GM19468 (cell line): ENCODE data around the gene DQX1.
"Not testable (repeated sequence)": the region's sequence is repeated elsewhere in the genome, so short reads cannot be mapped to it uniquely, and the experiment has no call there.

Source experiments
- ATAC-seq: cut with Tn5 transposase; IDR thresholded peaks from one replicate; pipeline ENCODE4 v1.9.1; 2021; ENCODE audit warnings: mild to moderate bottlenecking, moderate library complexity, moderate number of reproducible peaks; ENCODE audit not compliant: unreplicated experiment; ENCODE audit errors: extremely low read depth

Gene DQX1

DNA sequence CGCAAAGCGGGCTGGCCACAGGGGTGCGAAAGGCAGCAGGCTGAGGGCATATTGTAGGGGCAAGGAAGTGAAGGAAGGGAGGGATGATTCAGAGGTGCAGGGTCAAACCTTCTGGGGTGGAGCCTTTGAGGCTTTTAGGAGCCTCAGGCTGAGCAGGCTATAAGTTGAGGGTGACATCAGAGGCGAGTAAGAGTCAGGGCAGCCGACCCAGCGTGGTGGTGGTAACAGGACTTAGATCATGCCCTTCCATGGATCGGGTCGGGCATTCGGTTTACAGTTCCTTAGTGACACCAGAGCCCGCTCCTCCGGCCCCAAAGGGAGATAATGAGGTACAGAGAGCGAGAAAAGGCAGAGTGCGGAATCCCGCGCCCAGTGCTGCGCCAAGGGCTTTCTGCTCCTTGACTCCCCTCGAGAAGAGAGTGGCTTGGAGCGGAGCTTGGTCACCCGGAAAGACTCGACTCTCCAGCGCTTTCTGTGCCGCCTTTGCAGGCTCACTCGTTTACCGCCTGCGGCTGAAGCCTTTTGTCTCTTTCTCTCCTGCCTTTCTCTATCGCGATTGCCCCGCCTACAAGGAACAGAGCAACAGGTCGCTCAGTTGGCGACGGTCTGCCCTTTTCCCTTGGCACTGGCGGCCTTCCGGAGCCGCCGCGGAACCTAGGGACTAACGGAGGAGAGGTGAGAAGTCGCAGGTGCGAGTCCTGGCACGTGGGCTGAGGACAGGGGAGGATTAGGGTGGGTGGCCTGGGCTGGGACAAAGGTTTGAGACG is 27.3 kb downstream of the DQX1 start:
- ATAC-seq: no peak

DNA sequence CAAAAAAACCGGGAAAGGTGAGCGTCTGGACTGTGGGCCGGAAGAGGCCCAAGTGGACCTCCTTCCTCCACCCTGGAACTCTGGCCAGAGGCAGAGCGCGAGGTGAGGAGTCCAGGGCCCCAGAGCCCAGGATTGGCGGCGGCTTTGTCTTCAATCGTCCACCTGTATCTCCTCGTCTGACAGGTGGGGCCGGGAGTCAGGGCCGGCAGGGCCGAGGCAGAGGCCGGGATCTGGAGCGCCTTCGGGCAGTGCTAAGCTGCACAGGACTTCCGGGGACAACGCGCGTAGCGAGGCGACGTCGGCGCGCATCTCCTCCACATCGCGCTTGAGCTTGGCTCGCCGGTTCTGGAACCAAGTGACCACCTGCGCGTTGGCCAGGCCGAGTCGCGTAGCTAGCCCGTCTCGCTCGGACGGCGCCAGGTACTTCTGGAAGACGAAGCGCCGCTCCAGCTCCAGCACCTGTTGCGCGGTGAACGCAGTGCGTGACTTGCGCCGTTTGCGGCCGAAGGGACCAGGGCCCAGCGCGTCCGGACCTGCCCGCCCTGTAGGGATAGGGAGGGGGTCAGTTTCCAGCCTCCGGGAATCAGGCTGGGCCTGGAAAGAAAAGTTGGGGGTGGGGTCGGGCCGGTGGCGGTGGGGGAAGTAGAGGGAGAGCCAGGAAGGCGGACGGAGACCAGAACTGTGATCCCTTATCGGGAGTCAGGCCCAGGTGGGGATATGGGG is 28.1 kb downstream of the DQX1 start:
- no peak for ATAC-seq

DNA sequence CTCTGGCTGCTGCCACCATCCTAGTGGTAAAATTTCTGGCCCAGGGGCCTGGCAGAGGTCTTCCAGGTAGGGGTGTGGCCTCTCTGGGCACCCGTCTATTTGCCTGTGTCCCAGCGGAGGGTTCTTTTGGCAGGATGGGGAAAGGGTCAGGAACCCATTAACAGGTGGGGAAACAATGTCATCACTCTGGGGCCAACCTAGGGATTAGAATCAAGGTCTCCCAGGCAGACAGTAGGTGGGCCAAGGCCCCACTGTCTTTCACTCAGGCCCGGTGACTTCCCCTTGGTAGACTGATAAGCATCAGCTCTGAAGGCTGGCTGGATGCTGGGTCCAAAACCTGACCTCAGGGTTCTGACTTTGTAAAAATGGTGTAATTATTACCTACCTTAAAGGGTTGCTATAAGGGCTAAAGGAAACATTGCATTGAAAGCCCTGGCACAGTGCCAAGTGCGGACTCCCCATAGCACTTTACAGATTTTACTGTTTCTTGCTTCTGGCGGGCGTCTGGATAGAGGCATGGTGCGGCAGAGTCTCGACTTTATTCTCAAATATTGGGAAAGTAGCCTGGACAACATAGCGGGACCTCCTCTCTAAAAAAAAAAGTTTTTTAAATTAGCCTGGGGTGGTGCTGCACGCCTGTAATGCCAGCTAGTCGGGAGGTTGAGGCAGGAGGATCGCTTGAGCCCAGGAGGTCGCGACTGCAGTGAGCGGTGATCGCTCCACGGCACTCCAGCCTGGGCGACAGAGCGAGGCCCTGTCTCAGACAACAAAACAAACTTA is 28.8 kb downstream of the DQX1 start:
- ATAC-seq: no peak

DNA sequence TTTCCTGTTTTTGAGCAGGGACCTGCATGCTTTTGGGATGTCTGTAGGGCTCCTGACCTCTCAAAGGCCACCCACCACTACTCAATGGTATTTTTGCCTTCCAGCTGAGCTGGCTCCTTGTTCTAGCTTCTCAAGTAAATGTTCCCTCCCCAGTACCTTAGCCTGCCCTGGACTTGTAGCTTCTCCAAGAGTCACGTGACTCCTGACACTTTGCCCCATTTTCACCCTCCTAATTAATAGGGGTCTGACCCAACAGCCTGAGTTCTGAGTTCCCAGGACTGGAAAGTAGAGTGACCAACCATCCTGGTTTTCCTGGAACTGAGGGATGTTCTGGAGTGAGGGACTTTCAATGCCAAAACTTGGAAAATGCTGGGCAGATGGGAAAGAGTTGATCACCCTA is 30.6 kb downstream of the DQX1 start:
- no peak for ATAC-seq

DNA sequence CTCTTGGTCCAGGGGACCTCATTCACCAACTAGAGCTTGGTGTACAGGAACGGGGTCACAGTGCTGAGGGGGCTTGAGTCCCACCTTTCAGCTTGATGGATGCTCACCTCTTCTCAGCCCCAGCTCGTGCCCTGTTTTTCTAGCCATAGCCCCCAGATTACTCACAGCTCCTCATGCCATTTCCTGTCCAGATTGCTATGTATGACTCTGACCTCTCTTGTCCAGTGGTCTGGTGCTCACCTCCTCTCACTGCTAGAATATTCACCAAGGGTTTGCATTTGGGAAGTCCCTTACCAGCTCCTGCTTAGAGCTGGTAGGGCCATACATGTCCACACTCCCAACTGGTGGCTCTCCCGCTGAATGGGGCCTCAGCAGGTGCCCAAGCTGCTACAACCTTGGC is 32.5 kb downstream of the DQX1 start:
- no peak for ATAC-seq

DNA sequence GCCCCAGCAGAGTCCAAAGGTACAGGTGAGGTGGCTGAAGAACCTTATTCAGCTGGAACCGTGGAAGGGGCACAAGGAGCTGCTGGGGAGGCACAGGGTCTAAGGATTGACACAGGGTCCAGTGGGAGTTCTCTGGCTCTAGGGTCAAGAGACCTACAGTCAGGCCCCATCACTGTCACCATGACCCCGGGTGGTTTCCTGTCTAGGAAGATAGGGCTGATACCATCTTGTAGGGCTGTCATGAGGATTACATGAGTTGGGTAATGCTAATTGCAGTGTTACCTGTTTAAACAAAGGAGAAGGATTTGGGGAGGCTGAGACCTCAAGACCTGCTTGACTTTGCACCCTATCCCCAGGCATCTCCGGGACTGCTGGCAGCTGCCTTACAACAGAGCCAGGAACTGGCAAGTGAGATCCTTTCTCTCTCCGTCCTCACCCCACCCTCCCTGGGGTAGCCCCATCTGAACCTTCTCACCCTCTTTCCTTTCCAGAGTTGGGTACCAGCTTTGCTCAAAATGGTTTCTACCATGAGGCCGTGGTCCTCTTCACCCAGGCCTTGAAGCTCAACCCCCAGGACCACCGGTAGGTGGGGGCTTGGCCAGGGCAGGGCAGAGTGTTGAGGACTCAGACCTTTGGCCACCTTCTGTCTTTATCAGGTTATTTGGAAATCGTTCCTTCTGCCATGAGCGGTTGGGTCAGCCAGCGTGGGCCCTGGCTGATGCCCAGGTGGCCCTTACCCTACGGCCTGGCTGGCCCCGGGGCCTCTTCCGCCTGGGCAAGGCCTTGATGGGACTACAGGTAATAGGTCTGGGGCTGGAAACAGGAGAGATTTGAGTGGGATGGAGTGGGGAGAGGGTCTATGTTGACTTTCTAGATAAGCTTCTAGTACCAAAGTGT is 34.1 kb downstream of the DQX1 start:
- no peak for ATAC-seq

DNA sequence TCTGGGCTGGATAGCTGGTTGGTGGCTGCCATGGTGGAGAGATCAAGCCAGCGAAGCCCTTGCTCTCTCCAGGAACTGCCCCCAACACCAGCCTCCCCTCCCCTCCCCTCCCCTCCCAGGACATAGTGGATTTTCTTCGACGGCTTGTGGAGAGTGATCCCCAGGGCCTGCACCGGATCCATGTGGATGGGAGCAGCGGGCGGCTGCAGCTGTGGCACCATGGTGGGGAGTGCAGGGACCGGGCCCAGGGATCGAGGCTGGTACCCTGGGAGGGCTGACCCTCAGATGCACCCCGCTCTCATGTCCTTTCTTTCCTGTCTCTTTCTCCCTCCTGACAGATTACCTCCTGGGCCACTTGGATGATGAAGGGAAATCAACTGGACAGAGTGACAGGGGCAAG is 36.1 kb downstream of the DQX1 start:
- ATAC-seq: no peak

DNA sequence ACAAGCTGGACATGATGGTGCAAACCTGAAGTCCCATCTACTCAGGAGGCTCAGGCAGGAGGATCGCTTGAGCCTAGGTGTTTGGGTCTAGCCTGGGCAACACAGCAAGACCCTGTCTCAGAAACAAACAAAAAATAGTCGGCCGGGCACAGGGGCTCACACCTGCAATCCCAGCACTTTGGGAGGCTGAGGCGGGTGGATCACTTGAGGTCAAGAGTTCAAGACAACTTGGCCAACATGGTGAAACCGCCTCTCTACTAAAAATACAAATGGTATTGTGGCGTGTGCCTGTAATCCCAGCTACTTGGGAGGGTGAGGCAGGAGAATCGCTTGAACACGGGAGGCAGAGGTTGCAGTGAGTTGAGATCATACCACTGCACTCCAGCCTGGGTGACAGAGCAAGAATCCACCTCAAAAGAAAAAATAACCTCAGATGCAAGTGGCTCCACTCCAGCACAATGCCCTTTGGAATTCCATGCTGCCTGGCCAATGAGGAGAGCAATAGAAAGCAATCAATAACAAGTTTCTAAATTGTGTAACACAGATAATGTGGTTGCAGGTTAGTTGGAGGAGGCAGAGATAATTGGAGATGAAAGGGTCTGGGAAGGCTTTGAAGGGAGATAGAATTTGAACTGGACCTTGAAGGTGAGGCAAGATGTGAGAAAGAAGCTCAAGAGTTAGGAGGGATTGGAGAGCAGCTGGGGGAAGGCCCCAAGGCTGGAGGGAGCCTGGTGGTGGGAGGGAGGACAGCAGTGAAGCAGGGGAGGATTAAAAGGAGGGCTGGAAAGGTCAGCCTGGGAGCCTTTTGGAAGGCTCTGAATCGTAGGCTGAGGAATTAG is 37.2 kb downstream of the DQX1 start:
- no peak for ATAC-seq

DNA sequence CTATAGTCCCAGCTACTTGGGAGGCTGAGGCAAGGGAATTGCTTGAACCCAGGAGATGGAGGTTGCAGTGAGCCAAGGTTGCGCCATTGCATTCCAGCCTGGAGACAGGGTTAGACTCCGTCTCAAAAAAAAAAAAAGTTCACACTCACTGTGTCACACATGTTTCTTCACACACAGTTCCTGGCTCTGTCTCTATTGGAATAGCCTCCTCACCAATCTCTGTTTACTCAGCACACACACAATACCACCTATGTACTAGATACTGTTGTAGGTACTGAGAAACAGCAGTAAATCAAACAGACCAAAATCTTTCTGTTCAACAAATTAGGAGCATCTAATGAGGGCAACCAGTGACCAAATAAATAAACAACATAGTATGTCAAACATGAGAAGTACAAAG is 39.9 kb downstream of the DQX1 start:
- no peak for ATAC-seq

DNA sequence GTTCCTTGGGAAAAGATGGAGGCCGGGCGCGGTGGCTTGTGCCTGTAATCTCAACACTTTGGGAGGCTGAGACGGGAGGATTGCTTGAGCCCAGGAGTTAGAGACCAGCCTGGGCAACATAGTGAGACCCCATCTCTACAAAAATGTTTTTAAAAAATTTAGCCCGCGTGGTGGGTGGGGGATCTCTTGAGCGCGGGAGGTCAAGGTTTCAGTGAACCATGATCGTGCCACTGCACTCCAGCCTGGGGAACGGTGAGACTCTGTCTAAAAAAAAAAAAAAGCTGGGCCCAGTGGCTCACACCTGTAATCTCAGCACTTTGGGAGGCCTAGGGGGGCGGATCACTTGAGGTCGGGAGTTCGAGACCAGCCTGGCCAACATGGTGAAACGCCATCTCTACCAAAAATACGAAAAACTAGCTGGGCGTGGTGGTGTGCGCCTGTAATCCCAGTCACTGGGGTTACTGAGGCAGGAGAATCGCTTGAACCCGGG is 42.3 kb downstream of the DQX1 start:
- not testable (repeated sequence) for ATAC-seq

DNA sequence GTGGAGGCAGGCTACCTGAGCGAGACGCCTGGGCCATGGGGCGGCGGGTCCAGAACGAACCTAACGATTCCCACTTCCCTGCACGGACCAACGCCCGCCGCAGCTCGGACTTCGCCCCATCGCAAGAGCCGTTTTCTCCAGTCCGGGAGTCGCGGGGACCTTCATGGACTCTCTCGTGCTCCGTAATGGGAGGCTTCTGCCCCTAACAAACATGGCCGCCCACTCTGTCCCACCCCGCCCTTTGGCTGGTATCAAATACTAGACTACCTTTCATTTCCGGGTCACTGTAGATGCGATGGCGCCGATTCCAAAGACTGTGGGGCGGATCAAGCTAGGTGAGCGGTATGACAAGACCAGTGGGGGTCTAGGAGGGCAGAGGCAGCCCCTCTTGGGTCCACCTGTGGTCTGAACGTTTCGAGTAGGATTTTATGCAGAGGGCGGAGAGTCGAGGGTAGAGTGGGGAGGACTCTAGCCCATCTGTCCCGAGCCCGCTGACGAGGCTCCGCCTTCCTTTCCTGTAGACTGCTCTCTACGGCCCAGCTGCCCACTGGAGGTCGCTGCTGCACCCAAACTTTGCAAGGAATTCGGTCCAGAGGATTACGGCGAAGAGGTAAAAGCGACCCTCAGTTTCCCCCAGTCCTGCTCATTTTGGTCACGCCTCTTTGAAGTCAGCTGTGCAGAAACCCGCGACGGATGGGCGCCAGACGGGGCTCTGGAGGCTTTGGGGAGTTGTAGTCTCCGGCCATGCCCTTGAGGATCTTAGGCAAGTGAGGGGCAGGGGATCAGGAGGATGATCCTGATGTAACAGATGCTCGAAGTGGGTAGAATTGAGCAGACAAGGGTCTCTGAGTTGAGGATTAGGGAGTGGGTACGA is 43.0 kb downstream of the DQX1 start, which contains the start of the genes CCDC142 and TTC31:
TSS of gene CCDC142 (minus strand) at position 198 of the 874 bp plus-strand sequence. CDS start at position 37, 161 bp downstream.
TSS of gene TTC31 (plus strand) at position 281 of the 874 bp plus-strand sequence. CDS start at position 296, 15 bp downstream.
- ATAC-seq: peak; percentile 79

DNA sequence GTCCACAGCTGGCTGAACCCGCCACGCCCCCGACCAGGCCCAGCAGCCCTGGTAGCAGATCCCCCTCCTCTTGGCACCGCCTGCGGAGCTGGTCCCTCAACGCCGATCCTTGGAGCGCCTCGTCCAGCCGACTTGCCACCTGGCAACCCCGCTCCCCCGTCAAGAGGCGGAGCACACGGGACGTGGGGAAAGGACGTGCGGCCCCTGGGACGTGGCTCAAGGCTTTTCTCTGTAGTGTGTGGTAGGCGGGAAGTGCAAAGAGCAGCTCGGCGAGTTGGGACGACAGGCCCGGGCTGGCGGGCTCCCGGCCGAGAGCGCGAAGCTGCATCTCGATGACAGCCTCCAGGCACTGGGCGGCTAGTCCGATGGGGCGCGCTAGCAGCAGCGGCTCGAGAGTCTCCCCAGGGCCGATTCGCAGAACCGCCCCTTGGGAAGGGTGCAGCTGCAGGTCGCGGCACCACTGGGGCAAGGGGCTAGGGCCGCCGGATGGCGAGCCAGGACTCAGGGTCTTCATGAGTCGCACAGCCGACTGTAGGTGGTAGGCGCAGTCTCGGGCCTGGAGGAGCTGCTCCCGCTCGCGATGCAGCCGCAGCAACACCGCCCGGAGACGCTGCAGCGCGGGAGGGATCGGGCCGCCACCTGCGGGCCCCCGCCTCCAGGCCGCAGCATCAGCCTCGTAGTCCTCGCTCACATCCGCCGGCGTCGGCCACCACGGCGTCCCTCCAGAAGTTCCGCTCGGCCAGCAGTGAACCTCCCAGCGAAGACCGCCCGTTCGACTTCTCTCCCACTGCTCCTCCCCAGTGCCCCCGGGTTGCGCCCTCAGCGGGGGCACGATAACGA is 43.9 kb downstream of the DQX1 start:
- peak; percentile 35 for ATAC-seq

DNA sequence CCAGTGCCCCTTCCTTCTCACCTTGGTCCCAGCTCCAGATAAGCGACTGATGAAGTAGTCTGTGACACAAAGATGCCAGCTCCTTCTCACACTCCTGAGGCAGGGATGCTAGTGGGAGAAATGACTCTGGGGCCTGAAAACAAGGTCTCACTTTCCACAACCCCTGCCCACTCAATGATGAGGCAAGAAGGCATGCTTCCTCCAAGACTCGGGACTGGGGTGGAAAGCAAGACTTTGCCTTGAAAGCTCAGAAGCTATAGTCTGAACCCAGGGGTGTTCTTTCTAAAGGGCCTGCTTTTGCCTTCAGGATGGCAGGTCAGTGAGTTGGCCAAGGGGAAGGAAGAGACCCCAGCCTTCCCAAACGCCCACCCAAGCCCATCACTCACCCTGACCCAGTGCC is 44.6 kb downstream of the DQX1 start:
- ATAC-seq: no peak

DNA sequence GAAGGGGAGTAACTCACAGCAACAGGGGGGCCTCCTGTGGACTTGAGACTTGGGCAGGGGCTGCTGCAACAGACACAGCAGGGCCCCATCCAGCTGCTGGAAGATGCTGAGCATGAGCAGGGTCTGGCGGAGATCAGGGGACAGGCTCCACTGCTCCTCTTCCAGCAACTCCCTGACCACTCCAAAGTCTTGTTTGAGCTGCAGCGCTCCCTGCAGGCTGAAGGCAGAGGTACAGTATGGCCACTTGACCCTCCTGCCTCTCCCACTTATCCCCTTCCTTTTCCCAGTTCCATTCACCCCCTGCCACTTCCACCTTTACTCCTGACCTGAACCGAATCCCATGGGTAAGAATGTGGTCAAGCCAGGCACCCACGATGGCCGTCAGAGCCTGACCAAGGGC is 51.1 kb downstream of the DQX1 start:
- ATAC-seq: no peak

DNA sequence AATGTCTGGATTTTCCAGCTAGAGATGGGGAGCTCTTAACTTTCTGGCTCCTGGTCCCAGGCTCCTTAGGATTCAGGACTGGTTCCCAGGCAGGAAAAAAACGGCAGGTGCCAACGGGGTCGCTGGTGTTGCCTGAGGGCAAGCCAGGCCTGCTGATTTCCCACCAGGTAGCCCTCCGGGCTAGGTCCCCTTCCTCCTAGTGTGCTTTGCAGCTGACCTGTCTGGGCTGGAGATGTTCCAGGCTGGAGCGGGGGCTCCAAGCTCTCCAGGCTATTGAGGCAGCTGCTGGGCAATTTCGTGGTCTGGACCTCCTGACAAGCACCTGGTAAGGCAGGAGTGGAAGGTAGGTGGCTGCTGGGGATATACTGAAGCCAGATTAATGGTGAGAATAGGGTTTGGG is 51.5 kb downstream of the DQX1 start:
- no peak for ATAC-seq

DNA sequence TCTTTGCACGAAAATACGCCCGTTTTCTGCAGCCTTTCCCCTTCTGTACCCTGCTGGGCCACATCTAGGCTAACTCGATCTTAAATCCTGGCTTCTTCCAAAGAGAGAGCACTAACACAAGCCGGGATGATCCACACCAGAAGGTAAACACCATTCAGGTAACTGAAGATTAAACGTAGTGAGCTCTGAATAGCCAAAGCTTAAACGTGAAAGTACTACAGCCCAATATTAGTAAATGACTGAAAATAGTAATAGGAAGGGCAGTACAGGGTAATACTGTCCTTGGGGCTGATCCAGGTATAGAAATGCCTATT is 53.1 kb downstream of the DQX1 start:
- no peak for ATAC-seq
